Measurements from ENCODE around the gene ADGRV1.
"Not testable (repeated sequence)": the region's sequence is repeated elsewhere in the genome, so short reads cannot be mapped to it uniquely, and the experiment has no call there.

ADGRV1 gene

DNA sequence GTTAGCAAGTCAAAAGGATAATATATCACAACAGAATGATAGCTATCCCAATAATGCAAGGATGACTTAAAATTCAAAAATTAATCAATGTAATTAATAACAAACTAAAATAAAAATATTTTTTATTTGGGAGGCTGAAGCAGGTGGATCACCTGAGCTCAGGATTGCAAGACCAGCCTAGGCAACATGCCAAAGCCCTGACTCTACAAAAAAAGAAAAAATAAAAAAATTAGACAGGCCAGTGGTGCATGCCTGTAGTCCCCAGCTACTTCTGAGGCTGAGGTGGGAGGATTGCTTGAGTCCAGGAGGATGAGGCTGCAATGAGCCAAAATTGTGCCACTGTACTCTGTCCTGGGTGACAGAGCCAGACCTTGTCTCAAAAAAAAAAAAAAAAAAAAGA, 399.3 kb downstream of the ADGRV1 start:
- DNase-seq: no peak

DNA sequence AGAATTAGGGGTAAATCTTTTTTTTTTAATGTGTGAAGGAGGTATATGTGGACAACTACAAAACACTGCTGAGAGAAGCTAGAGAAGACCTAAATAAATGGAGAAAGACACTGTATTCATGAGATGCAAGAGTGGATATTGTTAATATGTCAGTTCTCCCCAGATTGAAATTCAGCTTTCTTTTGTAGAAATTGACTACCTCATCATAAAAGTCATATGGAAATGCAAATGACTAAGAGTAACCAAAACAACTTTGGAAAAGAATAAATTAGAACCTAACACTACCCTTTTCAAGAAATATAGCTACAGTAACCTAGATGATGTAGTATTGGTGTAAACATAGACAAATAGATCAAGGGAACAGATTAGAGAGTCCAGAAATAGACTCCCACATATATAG, 400.7 kb downstream of the ADGRV1 start:
- no peak for DNase-seq

DNA sequence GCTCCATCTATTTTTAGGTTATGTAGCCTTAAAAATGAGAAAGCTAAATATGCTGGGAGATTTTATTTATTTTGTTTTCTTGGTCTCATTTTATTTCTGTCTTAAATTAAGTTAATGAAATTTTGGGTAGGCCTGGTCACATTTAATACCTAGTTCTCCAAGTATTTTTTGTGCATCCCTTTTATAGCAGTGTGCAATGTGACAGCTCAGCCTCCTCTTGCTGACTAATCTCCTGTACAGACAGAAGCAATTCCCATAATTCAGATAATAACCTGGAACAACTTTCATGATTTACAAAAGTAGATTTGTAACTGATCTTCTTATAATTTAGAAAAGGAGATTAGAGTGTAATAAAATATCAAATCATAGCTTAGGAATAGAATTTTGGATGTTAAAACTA, 403.9 kb downstream of the ADGRV1 start:
- DNase-seq: no peak

DNA sequence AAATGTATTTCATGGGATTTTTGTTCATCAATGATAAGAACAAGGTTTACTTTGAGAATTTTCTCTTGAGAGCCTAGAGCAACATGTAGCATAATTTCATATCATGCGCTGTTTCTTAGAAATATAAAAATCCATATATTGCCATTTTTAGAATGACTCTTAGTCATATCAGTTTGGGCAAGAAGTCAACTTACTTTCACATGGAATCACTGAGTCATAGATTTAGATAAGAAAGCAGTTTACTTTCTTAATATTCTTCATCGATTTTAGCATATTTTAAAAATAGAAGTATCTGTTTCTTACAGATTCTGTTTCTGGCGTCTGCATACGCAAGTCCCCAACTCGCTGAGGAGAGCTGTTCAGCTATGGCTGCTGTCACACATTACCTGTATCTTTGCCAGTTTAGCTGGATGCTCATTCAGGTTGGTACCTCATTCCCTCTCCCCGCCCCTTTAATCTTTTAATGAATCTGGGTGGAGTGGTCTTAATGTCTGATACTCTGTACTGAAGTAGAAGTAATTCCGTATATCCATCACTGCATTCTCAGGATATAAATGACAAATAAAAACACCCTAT, 406.6 kb downstream of the ADGRV1 start:
- no peak for DNase-seq

DNA sequence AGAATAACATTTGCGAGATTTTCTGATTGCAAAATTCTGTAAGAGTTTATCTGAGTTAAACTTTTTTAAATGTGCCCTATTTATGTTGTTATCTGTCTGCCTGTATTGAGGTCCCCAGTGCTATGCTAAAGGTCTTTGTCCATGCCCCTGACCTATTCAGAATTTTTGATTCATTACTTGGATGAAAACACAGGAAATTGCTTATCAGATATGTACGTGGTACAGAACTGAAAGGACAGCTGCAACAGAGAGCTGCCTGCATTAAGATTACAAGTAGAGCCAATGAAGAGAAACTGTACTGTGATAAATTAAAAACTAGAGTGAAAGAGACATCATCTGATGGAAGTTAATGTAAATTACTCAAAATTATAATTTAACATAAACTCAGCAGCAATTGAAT, 408.8 kb downstream of the ADGRV1 start:
- DNase-seq: no peak

DNA sequence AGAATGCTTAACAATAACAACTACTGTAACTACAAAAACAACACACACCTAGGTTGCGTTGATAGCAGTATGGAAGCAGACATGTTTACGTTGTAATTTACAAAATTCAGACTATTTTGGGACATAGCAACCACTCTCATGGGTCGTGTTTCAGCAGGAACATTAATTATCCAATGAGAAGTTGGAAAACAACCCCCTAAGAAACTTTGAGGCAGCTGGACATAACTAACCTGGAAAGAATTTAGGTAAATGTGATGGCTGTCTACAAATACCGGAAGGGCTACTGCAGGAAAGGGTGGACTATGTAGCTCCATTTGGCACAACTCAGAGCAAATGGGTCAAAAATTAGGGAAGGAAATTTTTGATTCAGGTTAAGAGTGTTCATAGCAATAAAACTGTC, 409.3 kb downstream of the ADGRV1 start:
- DNase-seq: no peak

DNA sequence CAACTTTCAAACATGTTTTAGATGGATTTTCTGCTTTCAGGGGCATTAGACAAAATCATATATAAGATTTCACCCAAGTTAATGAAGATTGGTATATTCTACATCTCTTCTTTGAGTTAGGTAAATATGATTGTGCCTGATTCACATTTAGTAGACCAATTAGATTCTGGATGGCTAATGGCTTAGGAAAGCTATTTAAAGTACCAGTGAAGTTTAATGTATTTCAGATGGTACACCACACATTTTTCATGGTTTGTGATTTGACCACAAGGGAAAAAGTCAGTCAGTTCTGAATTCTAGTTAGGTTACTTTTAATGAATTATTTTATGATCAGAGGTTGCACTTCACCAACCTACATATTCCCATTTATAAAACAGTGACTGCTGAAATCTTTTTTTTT, 409.7 kb downstream of the ADGRV1 start:
- no peak for DNase-seq

DNA sequence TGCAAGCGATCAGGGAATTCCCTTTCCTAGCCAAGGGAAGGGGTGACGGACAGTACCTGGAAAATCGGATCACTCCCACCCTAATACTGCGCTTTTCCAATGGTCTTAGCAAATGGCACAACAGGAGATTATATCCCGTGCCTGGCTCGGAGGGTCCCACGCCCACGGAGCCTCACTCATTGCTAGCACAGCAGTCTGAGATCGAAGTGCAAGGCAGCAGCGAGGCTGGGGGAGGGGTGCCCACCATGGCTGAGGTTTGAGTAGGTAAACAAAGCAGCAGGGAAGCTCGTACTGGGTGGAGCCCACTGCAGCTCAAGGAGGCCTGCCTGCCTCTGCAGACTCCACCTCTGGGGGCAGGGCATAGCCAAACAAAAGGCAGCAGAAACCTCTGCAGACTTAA, 411.3 kb downstream of the ADGRV1 start:
- not testable (repeated sequence) for DNase-seq

DNA sequence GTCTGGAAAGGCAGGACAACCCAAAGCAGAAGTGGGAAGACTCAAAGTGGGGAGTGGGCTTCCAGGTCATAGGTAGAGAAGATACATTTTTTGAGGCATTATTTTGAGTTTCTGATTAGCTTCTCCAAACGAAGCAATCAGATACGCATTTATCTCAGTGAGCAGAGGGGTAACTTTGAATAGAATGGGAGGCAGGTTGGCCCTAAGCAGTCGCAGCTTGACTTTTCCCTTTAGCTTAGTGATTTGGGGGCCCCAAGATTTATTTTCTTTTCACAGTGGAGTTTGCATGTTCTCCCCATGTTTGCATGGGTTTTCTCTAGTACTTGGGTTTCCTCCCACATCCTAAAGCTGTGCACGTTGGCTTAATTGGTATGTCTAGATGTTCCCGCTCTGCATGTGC, 422.6 kb downstream of the ADGRV1 start:
- no peak for DNase-seq

DNA sequence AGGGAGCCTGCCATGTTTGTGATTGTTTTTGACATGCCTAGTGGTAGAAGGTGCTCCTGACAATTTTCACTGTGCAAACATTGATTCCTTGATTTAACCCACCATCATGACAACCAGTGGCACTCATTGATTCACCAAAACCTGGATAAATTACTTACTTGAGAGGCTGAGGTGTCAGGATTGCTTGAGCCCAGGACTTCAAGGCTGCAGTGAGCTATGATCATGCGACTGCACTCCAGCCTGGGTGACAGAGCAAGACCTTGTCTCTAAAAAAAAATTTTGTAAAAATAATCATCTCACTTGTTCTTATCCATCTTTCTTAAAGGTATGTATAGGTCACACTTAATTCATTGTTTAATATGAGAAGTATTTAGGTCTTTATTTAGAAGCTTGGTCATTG, 423.2 kb downstream of the ADGRV1 start:
- DNase-seq: no peak

DNA sequence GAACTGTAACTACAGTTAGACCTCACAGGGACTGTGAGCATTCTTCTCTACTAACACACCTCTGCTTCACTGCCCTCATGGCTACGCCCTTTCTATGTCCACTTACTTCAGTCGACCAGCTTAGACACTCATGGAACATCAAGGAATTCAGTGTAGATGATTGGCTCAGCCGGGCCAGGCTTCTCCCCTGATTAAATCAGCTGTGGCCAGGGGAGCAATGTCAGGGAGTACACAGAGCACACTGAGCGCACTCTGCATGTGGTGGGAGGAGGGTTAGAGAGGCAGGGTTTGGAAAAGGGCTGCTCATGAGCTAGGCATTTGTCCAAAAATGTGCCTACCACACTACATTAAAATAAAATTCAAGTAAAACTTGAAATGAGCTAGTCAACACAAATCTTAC, 424.0 kb downstream of the ADGRV1 start:
- DNase-seq: no peak

DNA sequence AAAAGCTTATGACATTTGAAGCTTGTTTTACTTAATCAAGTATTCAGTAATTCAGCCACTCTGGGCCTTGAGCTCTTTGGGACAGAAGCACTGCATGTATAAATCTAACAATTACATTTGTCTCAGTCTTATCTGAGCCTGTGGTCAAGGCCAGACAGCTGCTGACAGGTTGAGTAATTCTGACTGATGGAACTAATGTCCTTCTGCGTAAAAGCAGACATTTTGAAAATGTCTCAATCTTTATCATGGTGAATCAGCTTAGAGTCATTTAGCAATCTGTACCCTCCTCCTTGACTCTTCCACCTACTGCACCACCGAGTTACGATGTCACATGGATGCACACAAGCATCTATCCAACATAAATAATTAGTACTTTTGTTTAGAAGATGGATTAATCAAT, 424.6 kb downstream of the ADGRV1 start:
- no peak for DNase-seq

DNA sequence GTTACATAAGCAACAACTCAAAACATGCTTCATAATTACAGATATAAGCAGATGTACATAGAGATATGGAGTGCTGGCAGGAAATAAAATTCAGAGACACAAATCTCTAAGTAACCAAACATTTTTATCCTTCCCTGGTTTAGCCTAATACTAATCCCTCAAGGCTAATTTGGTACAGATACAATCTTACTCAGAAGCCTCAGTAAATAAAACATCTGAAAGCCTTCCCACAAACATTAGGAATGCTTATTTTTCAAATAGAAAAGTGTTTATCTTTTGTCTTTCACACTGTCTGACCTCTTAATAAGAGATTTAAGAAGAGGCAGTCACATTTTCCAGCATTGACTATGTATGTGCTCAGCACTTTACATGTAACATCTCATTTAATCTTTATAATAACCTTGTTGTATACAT, 425.1 kb downstream of the ADGRV1 start:
- no peak for DNase-seq

DNA sequence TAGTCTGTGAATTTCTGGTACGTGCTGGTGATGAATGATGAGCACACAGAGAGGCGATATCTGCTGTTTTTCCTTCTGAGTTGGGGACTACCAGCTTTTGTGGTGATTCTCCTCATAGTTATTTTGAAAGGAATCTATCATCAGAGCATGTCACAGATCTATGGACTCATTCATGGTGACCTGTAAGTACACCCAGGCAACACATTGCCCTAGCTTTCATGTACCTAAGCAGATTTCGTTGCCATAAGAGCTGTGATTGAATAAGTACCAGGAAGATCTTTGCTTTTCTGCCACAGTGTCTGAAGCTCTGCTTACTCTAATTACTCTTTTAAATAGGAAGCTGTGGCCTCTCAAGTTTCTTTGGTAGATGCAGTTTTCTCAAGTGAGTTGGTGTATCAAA, 426.7 kb downstream of the ADGRV1 start:
- DNase-seq: no peak

DNA sequence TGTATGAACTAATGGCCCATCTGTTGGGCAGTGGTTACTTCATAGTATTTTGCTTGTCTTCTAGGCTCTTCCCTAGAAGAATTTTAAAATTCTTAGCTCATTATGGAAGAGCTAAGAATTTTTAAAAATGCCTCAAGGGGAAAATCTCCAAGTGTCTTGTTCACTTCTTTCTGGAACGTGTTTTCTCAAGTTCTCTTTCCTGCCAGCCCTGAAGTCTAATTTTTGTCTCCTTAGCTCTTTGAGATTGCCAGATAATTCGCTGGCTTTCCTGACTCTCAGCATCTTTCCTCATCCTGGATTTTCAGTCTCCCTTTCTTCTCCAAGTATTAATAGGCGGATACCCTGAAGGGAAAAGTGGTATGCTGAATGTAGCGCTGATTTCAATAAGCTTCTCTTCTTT, 429.1 kb downstream of the ADGRV1 start:
- DNase-seq: no peak

DNA sequence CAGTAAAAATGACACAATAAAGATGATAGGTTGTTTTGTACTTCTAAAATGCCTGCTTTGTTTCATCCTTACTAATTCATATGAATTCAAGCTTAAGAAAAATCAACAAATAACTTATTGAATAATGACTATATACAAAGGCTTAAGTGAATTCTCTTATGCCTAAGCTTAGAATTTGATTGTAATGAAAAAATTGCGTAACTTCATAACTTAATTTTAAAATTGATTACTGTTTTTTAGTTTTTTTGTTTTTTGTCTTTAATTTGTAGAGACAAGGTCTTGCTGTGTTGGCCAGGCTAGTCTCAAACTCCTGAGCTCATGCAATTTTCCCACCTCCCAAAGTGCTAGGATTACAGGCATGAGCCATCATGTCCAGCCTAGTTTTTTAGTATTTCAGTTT, 432.6 kb downstream of the ADGRV1 start:
- no peak for DNase-seq

DNA sequence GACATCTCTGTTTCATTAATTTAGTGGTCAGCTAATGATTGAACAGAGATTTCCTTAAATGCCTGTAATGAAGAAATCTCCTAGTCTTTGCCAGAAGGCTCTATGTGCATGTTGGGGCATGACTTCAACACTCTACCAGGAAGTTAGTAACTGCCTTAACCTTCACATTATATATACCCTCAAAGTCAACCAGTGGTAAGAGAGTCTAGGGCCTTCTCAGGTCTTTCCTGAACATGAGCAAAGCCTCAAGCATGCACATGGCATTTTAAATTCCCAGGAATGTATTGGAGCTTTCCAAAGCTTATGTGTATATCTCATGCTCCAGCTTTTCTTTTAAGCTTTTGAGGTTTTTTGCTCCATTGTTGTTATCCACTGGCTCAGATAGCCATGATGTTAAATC, 436.2 kb downstream of the ADGRV1 start:
- no peak for DNase-seq

DNA sequence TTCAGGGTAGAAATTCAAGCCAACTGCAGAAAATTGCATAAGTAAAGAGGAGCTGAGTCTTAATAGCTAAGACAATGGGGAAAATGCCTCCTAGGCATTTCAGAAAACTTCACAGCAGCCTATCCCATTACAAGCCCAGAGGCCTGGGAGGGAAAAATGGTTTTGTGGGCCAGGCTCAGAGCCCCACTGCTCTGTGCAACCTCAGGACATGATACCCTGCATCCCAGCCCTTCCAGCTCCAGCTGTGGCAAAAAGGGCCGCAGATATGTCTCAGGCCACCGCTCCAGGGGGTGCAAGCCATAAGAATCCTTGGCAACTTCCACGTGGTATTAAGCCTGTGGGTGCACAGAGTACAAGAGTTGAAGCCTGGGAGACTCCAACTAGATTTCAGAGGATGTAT, 437.5 kb downstream of the ADGRV1 start:
- no peak for DNase-seq

DNA sequence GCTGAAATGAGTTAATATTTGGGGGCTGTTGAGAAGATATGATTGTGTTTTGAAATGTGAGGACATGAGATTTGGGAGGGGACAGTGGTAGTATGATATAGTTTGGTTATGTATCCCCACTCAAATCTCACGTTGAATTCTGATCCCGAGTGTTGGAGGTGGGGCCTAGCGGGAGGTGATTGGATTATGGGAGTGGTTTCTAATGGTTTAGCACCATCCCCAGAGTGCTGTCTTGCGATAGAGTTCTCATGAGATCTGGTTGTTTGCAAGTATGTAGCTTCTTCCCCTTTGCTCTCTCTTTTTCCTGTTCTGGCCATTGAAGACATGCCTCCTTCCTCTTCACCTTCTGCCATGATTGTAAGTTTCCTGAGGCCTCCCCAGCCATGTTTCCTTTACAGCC, 438.5 kb downstream of the ADGRV1 start:
- no peak for DNase-seq

DNA sequence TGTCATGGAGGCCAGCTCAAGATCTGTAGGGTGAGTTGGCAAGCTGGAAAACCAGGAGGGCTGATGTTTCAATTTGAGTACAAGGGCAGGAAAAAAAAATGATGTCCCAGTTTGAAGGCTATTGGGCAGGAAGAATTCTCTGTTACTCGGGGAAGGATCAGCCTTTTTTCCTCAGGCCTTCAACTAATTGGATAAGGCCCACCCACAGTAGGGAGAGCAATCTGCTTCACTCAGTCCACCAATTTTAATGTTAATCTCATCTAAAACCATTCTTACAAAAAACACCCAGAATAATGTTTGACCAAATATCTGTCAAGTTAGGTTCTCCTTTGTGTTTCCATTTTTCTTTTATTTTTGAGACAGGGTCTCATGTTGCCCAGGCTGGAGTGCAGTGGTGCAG, 442.1 kb downstream of the ADGRV1 start:
- no peak for DNase-seq

DNA sequence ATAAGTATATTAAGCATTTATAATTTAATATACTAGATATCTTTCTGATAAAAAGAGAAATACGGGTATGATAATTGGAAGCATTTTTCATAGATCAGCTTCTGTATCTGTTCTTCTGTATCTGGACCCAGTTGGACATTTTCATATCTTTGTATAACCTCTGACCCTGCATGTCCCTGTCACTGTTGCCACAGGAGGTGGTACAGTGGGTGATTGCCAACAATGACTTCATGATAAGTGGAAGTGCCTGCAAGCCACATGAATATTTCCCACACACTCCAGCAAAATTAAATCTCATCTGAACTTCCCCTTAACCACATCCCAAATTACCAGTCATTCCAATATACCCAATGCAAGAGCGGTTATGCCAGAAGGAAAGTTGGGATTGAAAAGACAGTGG, 448.1 kb downstream of the ADGRV1 start:
- no peak for DNase-seq

DNA sequence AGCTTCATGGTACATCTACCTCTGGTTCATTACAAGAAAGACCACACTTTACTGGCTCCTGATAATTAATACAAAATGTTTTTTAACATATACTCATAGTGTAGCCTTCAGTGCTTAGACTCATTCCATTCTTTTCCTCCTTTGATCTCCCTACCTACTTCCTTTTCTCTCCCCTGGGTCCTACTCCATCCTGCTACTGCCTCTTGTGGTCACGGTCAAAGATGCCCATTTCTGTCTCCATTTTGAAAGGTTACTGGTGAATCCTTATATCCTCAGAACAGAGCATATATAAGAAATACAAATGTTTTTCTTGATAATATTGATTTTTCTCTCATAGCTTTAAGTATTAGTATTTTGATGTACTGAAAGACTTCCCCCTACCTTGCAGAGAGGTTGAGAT, 448.7 kb downstream of the ADGRV1 start:
- DNase-seq: no peak

DNA sequence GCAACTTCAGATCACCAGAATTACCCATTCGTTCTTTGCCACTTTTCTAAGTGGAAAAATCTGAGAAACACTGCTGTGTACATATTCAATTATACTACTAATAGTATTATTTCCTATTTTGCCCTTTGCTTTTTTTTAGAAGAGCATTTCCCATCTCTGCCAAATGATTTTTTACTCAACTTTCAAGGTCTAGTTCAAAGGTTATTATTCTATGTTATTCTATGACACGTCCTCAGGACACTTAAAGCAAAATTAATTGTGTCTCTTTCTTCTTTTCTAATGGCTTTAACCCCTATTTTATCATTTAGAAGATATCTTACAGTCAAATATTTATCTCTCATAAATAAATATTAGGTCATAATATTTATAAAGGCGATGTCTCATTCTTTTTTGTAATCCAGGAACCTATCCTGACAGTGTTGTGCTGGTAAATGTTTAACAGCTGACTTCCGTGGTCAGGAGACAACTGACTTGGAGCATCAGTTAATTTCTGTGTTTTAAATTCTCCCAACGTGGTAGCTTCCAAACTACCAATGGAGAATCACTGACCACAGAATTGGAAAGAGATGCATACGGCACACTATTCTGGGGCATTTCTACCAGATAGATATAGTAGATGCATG, 449.3 kb downstream of the ADGRV1 start:
- DNase-seq: no peak

DNA sequence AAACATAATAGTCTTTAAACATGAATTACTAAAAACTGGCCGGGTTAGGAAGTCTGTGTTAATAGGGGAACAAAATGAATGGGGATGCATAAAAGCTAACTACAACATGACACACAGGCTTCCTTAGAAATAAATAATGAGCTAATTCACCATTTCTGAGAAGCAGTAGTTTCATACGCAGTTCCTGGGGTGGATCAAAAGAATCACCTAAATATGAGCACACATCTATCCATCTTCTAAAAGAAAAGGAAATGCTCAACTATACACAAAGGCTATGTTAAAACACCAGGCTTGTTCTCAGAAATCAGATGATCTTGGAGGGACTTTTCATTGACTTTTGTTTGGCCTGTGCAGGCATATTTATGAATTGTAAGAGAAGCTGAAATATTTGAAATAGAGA, 451.5 kb downstream of the ADGRV1 start:
- DNase-seq: peak in 1 of 2 experiments; percentile 14

DNA sequence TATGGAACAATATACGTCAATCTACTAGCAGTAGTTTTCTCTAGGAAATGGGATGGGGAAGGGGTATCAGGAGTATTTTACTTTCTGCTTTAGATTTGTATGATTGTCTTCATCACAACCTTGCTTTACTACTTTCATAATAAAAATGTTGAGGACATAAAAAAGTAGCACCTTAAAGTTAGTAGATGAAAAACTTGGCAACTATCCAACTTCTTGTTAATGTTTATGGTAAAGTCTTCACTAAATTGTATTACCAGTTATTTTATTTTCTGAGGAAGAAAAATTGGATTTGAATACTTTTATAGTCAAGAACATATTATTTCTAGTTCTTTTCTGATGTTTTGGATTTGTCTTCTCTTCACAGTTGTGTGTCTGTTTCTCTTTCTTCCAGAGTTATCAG, 452.4 kb downstream of the ADGRV1 start:
- no peak for DNase-seq

DNA sequence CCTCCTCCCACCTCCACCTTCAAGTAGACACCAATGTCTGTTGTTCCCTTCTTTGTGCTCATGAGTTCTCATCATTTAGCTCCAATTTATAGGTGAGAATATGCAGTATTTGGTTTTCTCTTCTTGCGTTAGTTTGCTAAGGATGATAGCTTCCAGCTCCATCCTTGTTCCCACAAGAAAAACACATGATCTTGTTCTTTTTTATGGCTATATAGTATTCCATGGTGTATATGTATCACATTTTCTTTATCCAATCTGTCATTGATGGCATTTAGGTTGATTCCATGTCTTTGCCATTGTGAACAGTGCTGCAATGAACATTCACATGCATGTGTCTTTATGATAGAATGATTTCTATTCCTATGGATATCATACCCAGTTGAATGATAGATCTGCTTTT, 454.3 kb downstream of the ADGRV1 start:
- not testable (repeated sequence) for DNase-seq
